CD4-positive, alpha-beta memory T cell (primary cell): ENCODE measurements around the gene NIT1. TPM values are rescaled to one million over a fixed set of nuclear protein-coding genes. Genes with fewer than 3 reads are reported as not detected.

Source experiments
- CTCF ChIA-PET: fragments of 350-600 bp; sonication (Branson Sonifier 250); formaldehyde crosslinking; loops from one replicate; lab custom pipeline; 2021; ENCODE audit warnings: inconsistent platforms; ENCODE audit not compliant: partially characterized antibody; lab: Charles Lee
- POLR2A ChIA-PET: fragments of 350-600 bp; sonication (Branson Sonifier 250); formaldehyde crosslinking; loops from one replicate; lab custom pipeline; 2021; ENCODE audit not compliant: partially characterized antibody; lab: Charles Lee
- DNase-seq, 5 donors: peaks; one replicate each; pipeline versions ENCODE4 v3.0.0 to v3.0.0-alpha.2; 2020 to 2022; ENCODE audit warnings: mixed read lengths in 1 of 5
- H3K27ac ChIP-seq: one replicate; pipeline ENCODE4 v1.7.0; 2013; ENCODE audit warnings: low read depth, low read length
- H3K27me3 ChIP-seq: 2 replicates; pipeline ENCODE4 v1.7.0; 2013; ENCODE audit warnings: mild to moderate bottlenecking, low read length, moderate library complexity; ENCODE audit not compliant: insufficient read depth
- H3K36me3 ChIP-seq: 2 replicates; pipeline ENCODE4 v1.7.0; 2013; ENCODE audit warnings: mild to moderate bottlenecking, low read length, moderate library complexity; ENCODE audit not compliant: insufficient read depth
- H3K4me1 ChIP-seq: 2 replicates; pipeline ENCODE4 v1.7.0; 2013; ENCODE audit warnings: mild to moderate bottlenecking, low read length, moderate library complexity; ENCODE audit not compliant: insufficient read depth
- H3K4me3 ChIP-seq, 2 donors: one replicate each; pipeline ENCODE4 v1.7.0; 2013; ENCODE audit warnings: low read length in 2 of 2, mild to moderate bottlenecking in 1 of 2
- H3K9me3 ChIP-seq, 2 donors: one replicate each; pipeline ENCODE4 v1.7.0; 2013; ENCODE audit warnings: low read length in 2 of 2, control low read depth in 1 of 2; ENCODE audit not compliant: control insufficient read depth in 1 of 2
- H3K27ac Mint-ChIP-seq, 7 donors: one replicate each; pipeline ENCODE4 v1.8.0; 2020 to 2021; ENCODE audit warnings: mixed read lengths in 7 of 7, mild to moderate bottlenecking in 6 of 7, inconsistent platforms in 3 of 7, moderate library complexity in 3 of 7
- H3K27me3 Mint-ChIP-seq, 2 donors: one replicate each; pipeline ENCODE4 v1.8.0; 2020 to 2021; ENCODE audit warnings: mixed read lengths in 2 of 2
- H3K36me3 Mint-ChIP-seq, 2 donors: one replicate each; pipeline ENCODE4 v1.8.0; 2020 to 2021; ENCODE audit warnings: mixed read lengths in 2 of 2, inconsistent platforms in 1 of 2, mild to moderate bottlenecking in 1 of 2
- H3K4me1 Mint-ChIP-seq, 4 donors: one replicate each; pipeline ENCODE4 v1.8.0; 2020 to 2021; ENCODE audit warnings: mixed read lengths in 4 of 4, mild to moderate bottlenecking in 1 of 4
- H3K4me3 Mint-ChIP-seq, 8 donors: one replicate each; pipeline ENCODE4 v1.8.0; 2020 to 2021; ENCODE audit warnings: mixed read lengths in 8 of 8, mild to moderate bottlenecking in 7 of 8, moderate library complexity in 6 of 8, inconsistent platforms in 3 of 8
- H3K9me3 Mint-ChIP-seq, 8 donors: one replicate each; pipeline ENCODE4 v1.8.0; 2020 to 2021; ENCODE audit warnings: mixed read lengths in 8 of 8, mild to moderate bottlenecking in 5 of 8, inconsistent platforms in 3 of 8, moderate library complexity in 1 of 8
- intact Hi-C: fragments of 100-400 bp; cut with micrococcal nuclease; formaldehyde crosslinking; loops from one replicate; pipeline ENCODE4 v1.15.1; 2023
- polyA plus RNA-seq, 2 donors: library from polyadenylated mRNA; unstranded; fragments of 300-500 nt; fragmentation: Illumina TruSeq; gene quantifications; one replicate each; pipeline ENCODE4 v1.2.3, GENCODE V29; 2021
- total RNA-seq, 2 experiments: library from RNA; stranded (reverse); gene quantifications; one replicate each; pipeline ENCODE4 v1.2.3, GENCODE V29; 2021

The NIT1 gene
- total and polyA plus RNA-seq, 4 experiments from 2014 or later = 17.5 to 50.5 (median 35.2) TPM

DNA sequence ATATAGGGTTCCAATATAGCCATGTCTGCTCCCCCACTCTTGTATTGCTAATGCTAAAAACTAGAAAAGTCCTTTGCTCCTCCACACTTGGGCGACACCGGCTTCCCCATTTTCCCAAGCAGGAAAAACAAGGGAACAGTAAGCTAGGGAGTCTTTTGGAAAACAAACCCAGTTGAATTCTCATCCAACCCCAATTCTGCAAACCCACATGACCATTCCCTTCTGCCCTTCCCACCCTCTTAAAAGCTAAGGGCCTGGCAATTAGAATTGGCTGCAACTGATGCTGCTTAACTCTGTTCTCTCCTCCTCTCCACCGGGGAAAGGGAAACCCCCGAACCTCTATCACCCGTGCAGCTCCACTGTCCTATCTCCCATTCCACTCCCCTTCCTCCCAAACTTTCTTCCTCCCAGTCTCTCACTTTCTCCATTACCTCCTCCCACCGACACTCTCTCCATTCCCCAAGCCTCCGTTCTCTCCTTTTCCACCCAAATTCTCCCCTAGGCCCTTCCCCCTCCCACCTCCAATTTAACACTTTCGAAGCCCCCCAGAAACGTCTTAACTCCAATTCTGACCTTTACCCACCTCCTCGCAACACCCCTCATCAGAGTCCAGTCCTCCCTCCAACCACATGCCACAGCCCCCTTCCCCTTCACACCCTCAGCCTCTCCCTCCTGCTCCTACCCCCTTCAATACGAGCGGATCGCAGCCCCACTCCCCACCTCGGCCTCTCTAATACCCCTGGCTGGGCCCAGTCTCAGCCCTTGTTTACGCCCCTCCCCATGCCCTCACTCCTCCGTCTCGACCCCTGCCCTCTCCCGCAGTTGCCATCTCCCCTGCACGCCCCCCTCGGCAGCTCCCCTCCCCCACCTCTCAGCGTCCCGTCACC is 13.9 kb downstream of the NIT1 start:
- CTCF ChIA-PET = interaction anchor here (1.0 to 2.3 kb wide), 7 partner anchors 10 to 178 kb away, joined by 3 to 8 read pairs (median 4); partner anchors contain the start of genes ARHGAP30, PPOX and TOMM40L
- H3K4me3 Mint-ChIP-seq = peak overlapping the region in 1 of 8 donors; percentile 91
- POLR2A ChIA-PET = interaction anchor here (0.6 to 6.4 kb wide), 25 partner anchors 9 to 336 kb away, joined by 3 to 47 read pairs (median 5); partner anchors contain the start of genes ARHGAP30, KLHDC9, LY9 and NDUFS2
- Histone ChIP-seq H3K4me1 (peaks cover 54% of the 10 kb centered on the region), H3K27ac (peak overlapping the region; percentile 95), H3K9me3 (no peaks in the 10 kb centered on the region), H3K27me3 (no peaks in the 10 kb centered on the region), H3K4me3 (peak overlapping the region; percentile 78 to 100), H3K36me3 (peaks cover 28% of the 10 kb centered on the region)
- intact Hi-C loops = loop anchor here (1.0 kb wide), 4 partner anchors 13 to 94 kb away; partner anchors contain the start of genes NIT1, PFDN2, PPOX and UFC1
- H3K9me3 Mint-ChIP-seq = no peaks in the 10 kb centered on the region
- peak overlapping the region in 3 of 7 donors; percentile 91 to 99 (median 95) for H3K27ac Mint-ChIP-seq
- DNase-seq = peak in 1 of 5 donors; percentile 54
- H3K36me3 Mint-ChIP-seq = peaks cover 17 to 34% of the 10 kb centered on the region in 2 donors
- no peaks in the 10 kb centered on the region for H3K27me3 Mint-ChIP-seq
- H3K4me1 Mint-ChIP-seq = peaks cover 32 to 51% (median 47%) of the 10 kb centered on the region in 4 donors

DNA sequence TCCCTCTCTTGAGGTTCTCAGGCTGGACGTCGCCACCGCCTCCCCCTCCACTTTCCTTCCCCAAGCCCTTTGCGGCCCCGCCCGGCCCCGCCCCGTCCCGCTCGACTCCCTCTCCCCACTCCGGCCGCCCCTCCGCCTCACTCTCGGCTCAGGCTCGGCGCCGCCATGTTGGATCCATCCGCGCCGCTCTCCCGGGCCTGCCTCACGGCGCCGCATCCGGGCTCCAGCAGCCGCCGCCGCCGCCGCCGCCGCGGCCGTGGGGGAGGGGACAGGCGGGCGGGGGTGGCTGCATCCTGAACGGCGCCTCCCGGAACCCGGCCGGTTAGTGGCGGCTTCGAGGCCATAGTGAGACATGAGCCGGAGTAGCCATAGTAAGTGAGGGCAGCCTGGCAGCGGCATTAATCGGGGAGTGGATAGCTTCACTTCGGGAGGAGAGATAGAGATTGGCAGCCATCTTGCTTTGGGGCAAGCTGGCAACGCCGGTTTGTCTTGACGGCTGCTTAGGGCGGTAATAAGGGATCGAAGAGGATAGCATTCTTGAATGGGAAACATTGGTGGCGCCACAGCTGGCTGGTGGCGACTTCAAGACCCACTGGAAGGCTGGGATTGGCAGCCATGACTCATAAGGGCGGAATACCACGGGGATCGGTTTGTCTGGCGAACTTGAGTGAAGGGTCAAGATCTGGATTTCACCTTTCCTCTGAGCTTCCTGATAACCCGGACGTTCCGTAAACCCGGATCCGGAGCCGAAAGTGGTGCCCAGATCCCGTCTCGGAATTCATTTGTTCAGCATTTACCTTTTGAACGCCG is 14.7 kb downstream of the NIT1 start, which contains the start of gene DEDD:
Gene DEDD (minus strand): TSS at position 258 of the 810 bp plus-strand sequence. CDS start 8,205 bp downstream, outside the sequence.
- H3K36me3 ChIP-seq = peaks cover 21% of the 10 kb centered on the region
- H3K27ac ChIP-seq = peak within 1 kb of the TSS; percentile 95
- DNase-seq = peak; percentile 92 to 95 (median 93)
- ChIA-PET POLR2A (interaction anchor here (0.7 to 6.4 kb wide), 31 partner anchors 8 to 337 kb away, joined by 3 to 47 read pairs (median 5); partner anchors contain the start of genes ARHGAP30, F11R, KLHDC9 and LY9), CTCF (interaction anchor here (0.6 to 2.3 kb wide), 11 partner anchors 11 to 179 kb away, joined by 3 to 8 read pairs (median 4); partner anchors contain the start of genes ARHGAP30, KLHDC9, PPOX and TOMM40L)
- Mint-ChIP-seq H3K27ac (peak within 1 kb of the TSS in 3 of 7 donors; percentile 91 to 99 (median 95)), H3K27me3 (no peaks in the 10 kb centered on the region), H3K36me3 (peaks cover 10 to 25% of the 10 kb centered on the region in 2 donors), H3K4me1 (peaks cover 29 to 43% (median 40%) of the 10 kb centered on the region in 4 donors), H3K4me3 (peak within 1 kb of the TSS in 1 of 8 donors; percentile 91), H3K9me3 (no peaks in the 10 kb centered on the region)
- H3K4me3 ChIP-seq = peak within 1 kb of the TSS; percentile 80 to 100
- peaks cover 51% of the 10 kb centered on the region for H3K4me1 ChIP-seq
- no peaks in the 10 kb centered on the region for H3K9me3 ChIP-seq
- H3K27me3 ChIP-seq = no peaks in the 10 kb centered on the region
- intact Hi-C loops = loop anchor here (1.0 kb wide), 4 partner anchors 14 to 93 kb away; partner anchors contain the start of genes NIT1, PFDN2, PPOX and UFC1

DNA sequence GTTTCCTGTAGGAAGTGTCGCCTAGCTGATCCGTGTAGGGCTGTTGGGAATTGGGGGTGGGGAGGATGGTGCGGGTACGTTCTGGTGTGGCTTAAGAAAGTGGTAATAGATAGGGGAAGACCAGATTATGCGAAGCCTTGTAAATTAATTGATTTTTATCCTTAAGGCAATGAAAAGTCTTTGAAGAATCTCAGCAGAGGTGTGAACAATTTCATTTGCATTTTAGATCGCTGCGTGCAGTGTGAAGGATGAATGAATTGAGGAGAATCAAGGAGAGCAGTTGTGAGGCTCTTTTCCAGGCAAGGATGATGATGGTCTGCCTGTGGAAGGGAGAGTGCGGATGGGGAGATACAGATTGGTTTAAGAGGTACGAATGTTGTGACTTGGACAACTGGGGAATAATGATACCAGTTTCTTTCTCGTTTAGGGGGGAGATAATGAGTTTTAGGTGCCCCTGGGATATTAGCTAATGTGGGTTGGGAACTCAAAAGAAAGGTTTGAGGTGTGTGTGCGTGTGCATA is 15.4 kb downstream of the NIT1 start:
- H3K27ac Mint-ChIP-seq = no peak overlapping the region
- no peaks in the 10 kb centered on the region for H3K9me3 ChIP-seq

DNA sequence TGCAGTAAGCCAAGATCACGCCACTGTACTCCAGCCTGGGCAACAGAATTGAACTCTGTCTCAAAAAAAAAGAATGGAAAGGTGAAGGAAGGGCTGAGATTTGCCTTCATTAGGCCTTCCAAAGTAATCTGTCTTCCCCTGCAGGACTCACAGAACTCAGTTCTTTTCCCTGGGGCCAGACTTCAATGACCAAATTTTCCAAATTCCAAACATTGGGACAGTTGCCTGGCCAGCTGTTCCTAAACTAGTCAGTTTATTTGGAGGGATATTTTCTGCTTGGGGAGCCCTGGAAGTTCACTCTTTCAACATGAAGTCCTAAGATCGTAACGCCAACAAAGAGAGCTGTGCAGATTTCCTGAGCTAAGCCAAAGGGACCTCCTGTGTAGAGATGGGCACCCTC is 20.0 kb downstream of the NIT1 start:
- DNase-seq = no peak
- POLR2A ChIA-PET = interaction anchor here (2.1 kb wide), 1 partner anchor 16 kb away, joined by 9 read pairs; the partner anchor contains the start of gene UFC1
- intact Hi-C loops = loop anchor here (5.0 kb wide), 1 partner anchor 96 kb away; no protein-coding TSS in a partner anchor
- Histone ChIP-seq H3K36me3 (no peaks in the 10 kb centered on the region), H3K27ac (no peak overlapping the region), H3K27me3 (no peaks in the 10 kb centered on the region), H3K4me1 (peaks cover 7% of the 10 kb centered on the region), H3K4me3 (no peak overlapping the region), H3K9me3 (no peaks in the 10 kb centered on the region)
- CTCF ChIA-PET = interaction anchor here (1.0 to 7.9 kb wide), 11 partner anchors 14 to 186 kb away, joined by 3 to 68 read pairs (median 5); partner anchors contain the start of genes ARHGAP30, KLHDC9, PPOX and TOMM40L
- Mint-ChIP-seq H3K9me3 (no peaks in the 10 kb centered on the region), H3K27ac (peak overlapping the region in 1 of 7 donors; percentile 37), H3K27me3 (no peaks in the 10 kb centered on the region), H3K4me1 (peaks cover 0 to 4% (median 2%) of the 10 kb centered on the region in 4 donors), H3K36me3 (no peaks in the 10 kb centered on the region), H3K4me3 (no peak overlapping the region)

More for the DNA sequence above, 15.4 kb downstream of the NIT1 start:
- intact Hi-C loops = no loop called here
- ChIA-PET POLR2A (interaction anchor here (0.7 to 6.4 kb wide), 31 partner anchors 7 to 338 kb away, joined by 3 to 47 read pairs (median 5); partner anchors contain the start of genes ARHGAP30, F11R, KLHDC9 and LY9), CTCF (interaction anchor here (0.6 to 2.3 kb wide), 11 partner anchors 10 to 179 kb away, joined by 3 to 8 read pairs (median 4); partner anchors contain the start of genes ARHGAP30, KLHDC9, PPOX and TOMM40L)
- Histone ChIP-seq H3K36me3 (peaks cover 14% of the 10 kb centered on the region), H3K4me1 (peaks cover 45% of the 10 kb centered on the region), H3K4me3 (peak overlapping the region; percentile 80 to 100), H3K27me3 (no peaks in the 10 kb centered on the region), H3K27ac (peak overlapping the region; percentile 95)
- H3K4me1 Mint-ChIP-seq = peaks cover 25 to 36% (median 34%) of the 10 kb centered on the region in 4 donors
- H3K4me3 Mint-ChIP-seq = no peak overlapping the region
- no peak for DNase-seq
- no peaks in the 10 kb centered on the region for H3K27me3 Mint-ChIP-seq
- H3K9me3 Mint-ChIP-seq = no peaks in the 10 kb centered on the region
- H3K36me3 Mint-ChIP-seq = peaks cover 3 to 19% of the 10 kb centered on the region in 2 donors

DNA sequence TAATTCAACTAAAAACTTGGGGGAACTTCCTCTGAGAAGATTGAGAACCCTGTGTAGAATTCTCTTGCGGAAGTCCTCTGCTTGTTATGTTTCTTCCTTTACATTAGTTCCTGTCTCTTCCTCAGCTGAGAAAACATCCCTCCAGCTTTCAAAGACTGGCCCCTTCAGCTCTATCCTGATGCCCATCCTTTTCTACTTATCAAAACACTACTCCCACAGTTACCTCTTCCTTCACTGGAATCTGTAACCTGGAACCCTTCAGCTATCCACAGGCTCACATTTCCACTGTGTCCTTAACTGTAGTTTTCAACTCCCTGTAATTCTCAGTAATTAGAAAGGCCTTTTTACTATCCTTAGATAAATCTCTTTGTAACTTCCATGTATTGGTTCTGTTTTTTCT is 20.5 kb downstream of the NIT1 start:
- intact Hi-C loops = loop anchor here (5.0 kb wide), 1 partner anchor 96 kb away; no protein-coding TSS in a partner anchor
- Histone ChIP-seq H3K4me1 (peaks cover 5% of the 10 kb centered on the region), H3K36me3 (no peaks in the 10 kb centered on the region), H3K27ac (no peak overlapping the region), H3K27me3 (no peaks in the 10 kb centered on the region), H3K4me3 (no peak overlapping the region), H3K9me3 (no peaks in the 10 kb centered on the region)
- H3K36me3 Mint-ChIP-seq = no peaks in the 10 kb centered on the region
- H3K27ac Mint-ChIP-seq = peak overlapping the region in 4 of 7 donors; percentile 18 to 73 (median 50)
- ChIA-PET CTCF (interaction anchor here (0.9 to 7.9 kb wide), 13 partner anchors 9 to 187 kb away, joined by 3 to 68 read pairs (median 4); partner anchors contain the start of genes ARHGAP30, KLHDC9 and TOMM40L), POLR2A (interaction anchor here (0.8 to 2.1 kb wide), 2 partner anchors 15 kb away, joined by 3 to 9 read pairs; partner anchors contain the start of gene UFC1)
- no peaks in the 10 kb centered on the region for H3K9me3 Mint-ChIP-seq
- no peaks in the 10 kb centered on the region for H3K27me3 Mint-ChIP-seq
- DNase-seq = no peak
- no peak overlapping the region for H3K4me3 Mint-ChIP-seq
- H3K4me1 Mint-ChIP-seq = peaks cover 0 to 4% (median 2%) of the 10 kb centered on the region in 4 donors
